Lower lobe of right lung (tissue), 2 donors: ENCODE data around the gene ATRIP. TPM values are rescaled to one million over a fixed set of nuclear protein-coding genes. Genes with fewer than 3 reads are reported as not detected.

Experiments
- ATAC-seq, 2 donors: fragments of 200-7000 bp; cut with Tn5 transposase; one replicate each; pipeline ENCODE4 v1.9.1; 2020 to 2022; ENCODE audit warnings: mild to moderate bottlenecking in 2 of 2, moderate library complexity in 2 of 2
- DNase-seq: peaks from one replicate; pipeline ENCODE4 v3.0.0-alpha.2; 2020
- H3K27ac ChIP-seq: fragments of 200-600 bp; one replicate; pipeline ENCODE4 v1.8.0; 2022
- H3K27me3 ChIP-seq: fragments of 200-600 bp; one replicate; pipeline ENCODE4 v1.8.0; 2022; ENCODE audit warnings: low read depth
- H3K36me3 ChIP-seq: fragments of 200-600 bp; one replicate; pipeline ENCODE4 v1.8.0; 2022; ENCODE audit warnings: mild to moderate bottlenecking
- H3K4me1 ChIP-seq: fragments of 200-600 bp; one replicate; pipeline ENCODE4 v1.8.0; 2022
- H3K4me3 ChIP-seq: fragments of 200-600 bp; one replicate; pipeline ENCODE4 v1.8.0; 2022; ENCODE audit warnings: mild to moderate bottlenecking
- H3K9me3 ChIP-seq: fragments of 200-600 bp; one replicate; pipeline ENCODE4 v1.8.0; 2022
- CTCF ChIP-seq: fragments of 200-600 bp; IDR thresholded peaks from one replicate; pipeline ENCODE4 v1.8.0; 2022; ENCODE audit warnings: antibody characterized with exemption, mild to moderate bottlenecking
- intact Hi-C: fragments of 100-400 bp; cut with DNase I; formaldehyde crosslinking; loops from one replicate; pipeline ENCODE4 v1.11.0; 2022
- total RNA-seq: library from RNA; stranded (reverse); fragmentation: NEBNext Ultra II Directional; extraction: Animal tissue kit (Norgen Biotek cat#: 25700); gene quantifications from one replicate; pipeline ENCODE4 v1.2.1, GENCODE V29; 2021
- donor health status: DM: no; HTN: yes; CAD: no; lungs with severe emphysema.

The ATRIP gene
- total RNA-seq, 1 donor from 2014 or later, result 5.9 TPM

DNA sequence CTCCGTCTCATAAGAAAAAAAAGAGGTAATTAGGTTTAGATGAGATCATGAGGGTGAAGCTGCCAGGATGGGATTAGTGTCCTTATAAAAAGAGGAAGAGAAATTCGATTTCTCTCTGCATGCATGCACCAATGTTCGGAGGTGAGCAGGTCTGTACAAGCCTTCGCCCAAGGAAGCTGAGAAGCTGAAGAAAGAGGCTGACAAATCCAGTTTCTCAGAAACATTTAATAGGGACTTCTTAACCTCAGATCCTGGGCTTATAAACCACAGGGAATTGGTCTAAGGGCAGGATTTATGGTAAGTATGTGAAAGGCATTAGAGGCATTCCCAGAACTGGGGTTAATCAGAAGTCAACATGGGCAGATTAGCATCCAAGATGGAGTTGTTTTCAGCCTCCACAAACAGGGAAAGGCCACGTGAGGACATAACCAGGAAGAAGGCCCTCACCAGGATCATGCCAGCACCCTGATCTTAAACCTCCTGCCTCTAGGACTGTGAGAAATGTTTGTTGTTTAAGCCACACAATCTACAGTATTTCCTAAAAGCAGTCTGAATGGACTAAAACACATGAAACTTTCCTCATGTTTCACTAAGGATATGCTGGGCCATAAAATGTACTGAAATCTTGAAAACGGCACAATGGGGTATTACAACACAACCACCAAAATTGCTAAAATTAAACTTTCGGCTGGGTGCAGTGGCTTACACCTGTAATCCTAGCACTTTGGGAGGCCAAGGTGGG lies 46.1 kb downstream of the ATRIP start:
- Histone ChIP-seq H3K27ac (no peak overlapping the region), H3K36me3 (peaks cover 36% of the 10 kb centered on the region), H3K4me1 (no peaks in the 10 kb centered on the region), H3K27me3 (no peaks in the 10 kb centered on the region), H3K4me3 (no peak overlapping the region), H3K9me3 (no peaks in the 10 kb centered on the region)
- ATAC-seq, result peak in 1 of 2 donors; percentile 43
- no peak for TF ChIP-seq CTCF
- no peak for DNase-seq
- intact Hi-C loops, result no loop called here

DNA sequence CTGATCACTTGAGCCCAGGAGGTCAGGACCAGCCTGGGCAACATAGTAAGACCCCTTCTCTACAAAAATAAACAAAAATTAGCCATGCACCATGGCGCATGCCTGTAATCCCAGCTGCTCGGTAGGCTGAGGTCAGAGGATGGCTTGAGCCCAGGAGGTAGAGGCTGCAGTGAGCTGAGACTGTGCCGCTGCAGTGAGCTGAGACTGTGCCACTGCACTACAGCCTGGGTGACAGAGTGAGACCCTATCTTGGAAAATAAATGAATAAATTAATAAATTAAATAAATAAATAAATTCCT lies 46.6 kb downstream of the ATRIP start:
- ATAC-seq, result no peak
- peaks cover 41% of the 10 kb centered on the region for H3K36me3 ChIP-seq
- intact Hi-C loops, result no loop called here

GRCh38 chr3:48500656-48501055 lies 54.1 kb downstream of the ATRIP start:
- H3K9me3 ChIP-seq, result no peaks in the 10 kb centered on the region
- no peak for ATAC-seq
- no peak overlapping the region for H3K4me3 ChIP-seq
- H3K27ac ChIP-seq, result no peak overlapping the region
- intact Hi-C loops, result no loop called here
- TF ChIP-seq CTCF, result no peak
- no peaks in the 10 kb centered on the region for H3K27me3 ChIP-seq
- H3K4me1 ChIP-seq, result peaks cover 28% of the 10 kb centered on the region
- peaks cover 41% of the 10 kb centered on the region for H3K36me3 ChIP-seq
- no peak for DNase-seq

More for the DNA sequence above, 46.6 kb downstream of the ATRIP start:
- no peak for DNase-seq
- Histone ChIP-seq H3K27ac (no peak overlapping the region), H3K4me1 (no peaks in the 10 kb centered on the region), H3K9me3 (no peaks in the 10 kb centered on the region), H3K27me3 (no peaks in the 10 kb centered on the region), H3K4me3 (no peak overlapping the region)
- no peak for TF ChIP-seq CTCF

DNA sequence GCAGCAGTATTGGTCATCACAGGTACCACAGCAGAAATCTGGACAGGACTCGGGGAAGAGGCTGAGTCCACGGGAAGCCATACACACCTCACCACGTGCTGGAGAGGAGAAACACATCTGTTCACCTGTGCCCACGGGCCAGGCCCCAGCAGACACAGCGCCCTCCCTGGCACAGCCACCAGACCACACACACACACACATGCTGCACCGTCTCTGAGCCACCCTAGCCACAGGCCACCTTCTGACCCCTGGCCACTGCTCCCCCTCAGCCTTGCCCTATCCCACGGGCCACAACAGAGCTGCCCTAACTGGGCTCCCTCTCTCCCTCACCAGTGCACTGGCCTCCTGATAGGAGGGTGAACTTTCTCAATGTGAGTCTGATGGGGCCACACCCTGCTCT lies 54.7 kb downstream of the ATRIP start:
- peaks cover 28% of the 10 kb centered on the region for H3K4me1 ChIP-seq
- DNase-seq (no peak), ATAC-seq (no peak)
- TF ChIP-seq CTCF, result no peak
- no peak overlapping the region for H3K27ac ChIP-seq
- no peaks in the 10 kb centered on the region for H3K27me3 ChIP-seq
- H3K9me3 ChIP-seq, result no peaks in the 10 kb centered on the region
- H3K36me3 ChIP-seq, result peaks cover 35% of the 10 kb centered on the region
- intact Hi-C loops, result no loop called here
- H3K4me3 ChIP-seq, result no peak overlapping the region

DNA sequence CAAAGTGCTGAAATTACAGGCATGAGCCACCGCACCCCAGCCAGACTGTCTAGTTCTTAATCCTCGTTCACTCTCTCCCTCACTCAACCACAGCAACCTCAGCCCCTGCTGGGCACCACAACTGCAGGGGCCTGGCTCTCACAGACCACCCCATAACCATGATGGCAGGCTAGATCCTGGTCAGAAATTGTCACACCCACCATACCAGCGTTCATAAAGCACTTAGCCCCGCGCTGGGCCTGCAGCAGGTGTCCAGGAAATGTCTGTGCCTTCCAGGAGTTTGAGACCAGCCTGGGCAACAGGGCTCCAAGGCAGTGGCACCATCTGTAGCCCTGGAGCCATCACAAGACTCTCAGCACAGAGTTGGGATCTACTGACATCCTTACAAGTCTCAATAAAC lies 55.6 kb downstream of the ATRIP start:
- ATAC-seq (no peak), DNase-seq (no peak)
- Histone ChIP-seq H3K4me1 (peaks cover 28% of the 10 kb centered on the region), H3K9me3 (no peaks in the 10 kb centered on the region), H3K4me3 (peak overlapping the region; percentile 80), H3K36me3 (peaks cover 28% of the 10 kb centered on the region), H3K27ac (peak overlapping the region; percentile 97), H3K27me3 (no peaks in the 10 kb centered on the region)
- intact Hi-C loops, result no loop called here
- no peak for TF ChIP-seq CTCF
